Measurements from ENCODE around the gene HLA-E. TPM values are rescaled to one million over a fixed set of nuclear protein-coding genes. Genes with fewer than 3 reads are reported as not detected.
A peak's percentile ranks its signal among the peaks of the same experiment; 100 is the strongest.

Gene HLA-E
- total RNA-seq, 1 donor from 2014 or later = 896 TPM

DNA sequence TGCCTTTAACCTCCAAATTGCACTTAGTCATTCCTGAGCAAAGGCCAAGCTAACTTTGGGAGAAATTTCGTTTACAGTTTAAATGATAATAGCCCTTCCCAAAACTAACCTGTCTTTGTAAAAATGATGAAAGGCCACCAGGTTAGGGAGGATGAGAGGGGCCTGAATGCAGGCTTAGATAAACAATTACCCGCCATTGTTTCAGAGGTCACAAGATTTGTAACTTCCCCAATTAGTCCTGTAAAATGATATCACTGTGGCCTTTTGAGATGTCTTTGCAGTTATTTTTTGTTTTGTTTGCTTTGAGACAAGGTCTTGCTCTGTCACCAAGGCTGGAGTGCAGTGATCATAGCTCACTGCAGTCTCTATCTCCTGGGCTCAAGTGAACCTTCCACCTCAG is 40.7 kb downstream of the HLA-E start:
- no peaks in the 10 kb centered on the region for H3K36me3 ChIP-seq
- no peaks in the 10 kb centered on the region for H3K9me3 ChIP-seq
- intact Hi-C loops (cut with DNase I) = no loop called here

DNA sequence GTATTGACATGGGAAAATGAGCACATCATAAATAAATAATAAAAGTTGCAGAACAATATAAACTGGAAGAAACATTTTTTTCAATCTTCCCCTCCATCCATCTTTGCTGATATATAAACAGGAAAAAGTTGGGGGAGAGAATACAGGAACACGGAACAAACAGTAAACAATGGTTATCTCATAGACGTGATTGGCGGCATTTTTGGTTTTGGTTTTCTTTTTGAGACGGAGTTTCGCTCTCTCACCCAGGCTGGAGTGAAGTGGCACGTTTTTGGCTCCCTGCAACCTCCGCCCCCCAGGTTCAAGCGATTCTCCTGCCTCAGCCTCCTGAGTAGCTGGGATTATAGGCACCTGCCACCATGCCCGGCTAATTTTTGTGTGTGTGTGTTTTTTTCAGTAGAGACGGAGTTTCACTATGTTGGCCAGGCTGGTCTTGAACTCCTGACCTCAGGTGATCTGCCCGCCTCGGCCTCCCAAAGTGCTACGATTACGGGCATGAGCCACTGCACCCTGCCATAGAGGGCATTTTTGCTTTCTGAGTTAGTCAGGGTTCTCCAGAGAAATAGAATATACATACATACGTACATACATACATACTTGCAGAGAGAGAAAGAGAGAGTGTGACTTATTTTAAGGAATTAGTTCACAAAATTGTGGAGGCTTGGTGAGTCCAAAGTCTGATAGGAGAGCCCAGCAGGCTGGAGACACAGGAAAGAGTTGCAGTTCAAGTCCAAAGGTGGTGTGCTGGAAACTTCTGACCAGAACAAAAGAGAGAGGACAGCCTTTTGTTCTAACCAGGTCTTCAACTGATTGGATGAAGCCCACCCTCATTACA is 44.4 kb downstream of the HLA-E start:
- TF ChIP-seq, protein P1, sequence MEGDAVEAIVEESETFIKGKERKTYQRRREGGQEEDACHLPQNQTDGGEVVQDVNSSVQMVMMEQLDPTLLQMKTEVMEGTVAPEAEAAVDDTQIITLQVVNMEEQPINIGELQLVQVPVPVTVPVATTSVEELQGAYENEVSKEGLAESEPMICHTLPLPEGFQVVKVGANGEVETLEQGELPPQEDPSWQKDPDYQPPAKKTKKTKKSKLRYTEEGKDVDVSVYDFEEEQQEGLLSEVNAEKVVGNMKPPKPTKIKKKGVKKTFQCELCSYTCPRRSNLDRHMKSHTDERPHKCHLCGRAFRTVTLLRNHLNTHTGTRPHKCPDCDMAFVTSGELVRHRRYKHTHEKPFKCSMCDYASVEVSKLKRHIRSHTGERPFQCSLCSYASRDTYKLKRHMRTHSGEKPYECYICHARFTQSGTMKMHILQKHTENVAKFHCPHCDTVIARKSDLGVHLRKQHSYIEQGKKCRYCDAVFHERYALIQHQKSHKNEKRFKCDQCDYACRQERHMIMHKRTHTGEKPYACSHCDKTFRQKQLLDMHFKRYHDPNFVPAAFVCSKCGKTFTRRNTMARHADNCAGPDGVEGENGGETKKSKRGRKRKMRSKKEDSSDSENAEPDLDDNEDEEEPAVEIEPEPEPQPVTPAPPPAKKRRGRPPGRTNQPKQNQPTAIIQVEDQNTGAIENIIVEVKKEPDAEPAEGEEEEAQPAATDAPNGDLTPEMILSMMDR (IDR thresholded peaks at IDR 0.05) = no peak
- Histone ChIP-seq H3K36me3 (no peaks in the 10 kb centered on the region), H3K27ac (no peak overlapping the region), H3K4me3 (no peak overlapping the region), H3K4me1 (no peaks in the 10 kb centered on the region), H3K27me3 (no peaks in the 10 kb centered on the region), H3K9me3 (no peaks in the 10 kb centered on the region)
- DNase-seq (ENCODE audit: low spot score in 2 of 2) = peak in 1 of 2 donors; percentile 33
- intact Hi-C loops (cut with DNase I) = no loop called here

More for the DNA sequence above, 40.7 kb downstream of the HLA-E start:
- H3K27me3 ChIP-seq = no peaks in the 10 kb centered on the region
- no peaks in the 10 kb centered on the region for H3K4me1 ChIP-seq
- no peak overlapping the region for H3K27ac ChIP-seq
- H3K4me3 ChIP-seq = no peak overlapping the region
- TF ChIP-seq, protein P1 (IDR thresholded peaks at IDR 0.05) = no peak
- no peak for DNase-seq (ENCODE audit: low spot score in 2 of 2)

DNA sequence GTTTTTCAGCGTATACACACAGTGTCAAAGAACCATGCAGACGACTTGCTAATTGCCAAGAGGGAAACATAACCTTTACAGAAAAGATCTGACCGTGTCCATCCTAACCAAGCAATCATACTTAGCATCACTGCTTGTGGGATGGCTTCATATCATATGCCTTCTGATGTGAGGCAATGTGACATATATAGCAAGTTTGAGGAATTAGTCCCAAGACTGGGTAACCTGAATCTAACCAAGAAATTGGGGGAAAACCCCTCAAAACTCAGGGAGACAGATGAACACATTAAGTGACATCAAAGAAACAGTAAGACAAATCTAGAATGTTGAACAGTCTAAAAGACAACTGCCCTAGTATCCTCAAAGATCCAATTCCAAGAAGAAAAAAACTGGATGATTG is 48.6 kb downstream of the HLA-E start:
- no peaks in the 10 kb centered on the region for H3K36me3 ChIP-seq
- no peak for DNase-seq (ENCODE audit: low spot score in 2 of 2)
- H3K4me3 ChIP-seq = no peak overlapping the region
- H3K27ac ChIP-seq = no peak overlapping the region
- intact Hi-C loops (cut with DNase I) = no loop called here
- no peaks in the 10 kb centered on the region for H3K9me3 ChIP-seq
- no peaks in the 10 kb centered on the region for H3K4me1 ChIP-seq
- no peaks in the 10 kb centered on the region for H3K27me3 ChIP-seq
- TF ChIP-seq, protein P1 (IDR thresholded peaks at IDR 0.05) = no peak

DNA sequence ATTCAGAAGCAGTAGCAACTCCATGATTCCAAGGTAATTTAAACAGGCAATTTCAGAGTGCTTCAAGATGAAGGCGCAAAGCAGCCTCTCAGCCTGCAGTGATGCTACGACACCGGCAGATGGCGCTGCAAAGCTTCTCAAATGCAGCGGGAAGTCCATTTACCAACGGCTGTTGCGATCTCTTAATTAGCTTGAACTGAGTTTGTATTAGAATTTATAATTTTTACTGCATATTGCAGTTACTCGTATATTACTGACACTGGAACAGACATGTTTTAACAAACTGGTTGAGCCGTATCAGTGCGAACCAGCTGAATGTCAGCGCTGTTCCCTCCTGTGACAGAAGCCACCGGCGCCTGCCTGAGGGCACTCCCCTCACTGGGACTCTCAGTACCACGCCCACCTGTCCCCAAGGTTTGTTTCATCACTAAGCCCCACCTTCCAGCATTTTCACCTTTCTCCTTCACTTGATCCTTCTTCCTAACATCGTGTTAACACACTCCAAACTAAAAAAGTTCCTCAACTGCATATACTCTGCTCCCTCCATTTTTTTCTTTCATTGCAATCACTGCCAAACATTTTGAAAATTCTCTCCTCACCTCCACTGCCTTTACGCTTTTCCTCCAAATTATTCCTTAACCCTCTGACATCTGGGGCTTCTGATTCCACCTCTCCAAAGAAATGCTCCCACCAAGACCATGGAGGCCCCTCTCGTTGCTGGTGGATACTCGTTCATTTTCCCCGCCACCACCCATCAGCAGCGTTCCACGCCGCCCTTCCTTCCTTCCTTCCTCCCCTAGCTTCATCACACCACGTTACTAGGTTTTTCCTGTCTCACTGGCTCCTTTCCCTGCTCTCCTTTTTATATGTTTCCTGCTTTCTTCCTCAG is 52.5 kb downstream of the HLA-E start:
- TF ChIP-seq, protein P1 (IDR thresholded peaks at IDR 0.05) = peak; percentile 69 to 97 (median 92)
- H3K27ac ChIP-seq = no peak overlapping the region

DNA sequence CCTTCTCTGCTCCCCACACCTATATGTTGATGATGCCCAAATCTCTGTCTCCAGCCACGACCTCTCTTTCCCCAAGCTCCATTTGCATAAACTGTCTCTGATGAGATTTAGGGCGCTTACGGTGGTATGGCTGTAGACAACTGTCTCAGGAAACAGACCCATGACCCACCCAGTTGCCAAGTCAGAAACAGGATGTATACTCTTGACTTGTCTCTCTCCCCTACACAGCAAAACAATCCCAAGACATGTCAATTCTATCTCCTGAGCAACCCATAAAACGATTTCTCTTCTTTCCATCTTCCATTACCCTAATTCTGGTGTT is 53.1 kb downstream of the HLA-E start:
- intact Hi-C loops (cut with DNase I) = loop anchor here (5.0 kb wide), 2 partner anchors 55 to 545 kb away; no protein-coding TSS in a partner anchor
- DNase-seq (ENCODE audit: low spot score in 2 of 2) = no peak
- H3K27me3 ChIP-seq = no peaks in the 10 kb centered on the region
- no peak overlapping the region for H3K4me3 ChIP-seq
- TF ChIP-seq, protein P1 (IDR thresholded peaks at IDR 0.05) = no peak
- H3K4me1 ChIP-seq = no peaks in the 10 kb centered on the region
- H3K27ac ChIP-seq = no peak overlapping the region
- H3K36me3 ChIP-seq = peaks cover 19 to 21% of the 10 kb centered on the region in 2 donors
- no peaks in the 10 kb centered on the region for H3K9me3 ChIP-seq

More for the DNA sequence above, 52.5 kb downstream of the HLA-E start:
- Histone ChIP-seq H3K27me3 (no peaks in the 10 kb centered on the region), H3K4me1 (no peaks in the 10 kb centered on the region), H3K36me3 (peaks cover 13 to 15% of the 10 kb centered on the region in 2 donors), H3K4me3 (peak overlapping the region; percentile 9 to 52), H3K9me3 (no peaks in the 10 kb centered on the region)
- intact Hi-C loops (cut with DNase I) = loop anchor here (5.0 kb wide), 2 partner anchors 56 to 546 kb away; no protein-coding TSS in a partner anchor
- peak in 1 of 2 donors; percentile 87 for DNase-seq (ENCODE audit: low spot score in 2 of 2)

Measured in ascending aorta (tissue), 2 donors.